Stimulated activated CD8-positive, alpha-beta memory T cell treated with anti-CD3 and anti-CD28 coated beads, Interleukin-15, amount 100 ng/mL, for 24 hours (primary cell): ENCODE results near the gene PACSIN2.

ENCODE experiments used
- DNase-seq: peaks from one replicate; pipeline ENCODE4 v3.0.0-alpha.2; 2020; ENCODE audit warnings: low read depth

PACSIN2 gene

DNA sequence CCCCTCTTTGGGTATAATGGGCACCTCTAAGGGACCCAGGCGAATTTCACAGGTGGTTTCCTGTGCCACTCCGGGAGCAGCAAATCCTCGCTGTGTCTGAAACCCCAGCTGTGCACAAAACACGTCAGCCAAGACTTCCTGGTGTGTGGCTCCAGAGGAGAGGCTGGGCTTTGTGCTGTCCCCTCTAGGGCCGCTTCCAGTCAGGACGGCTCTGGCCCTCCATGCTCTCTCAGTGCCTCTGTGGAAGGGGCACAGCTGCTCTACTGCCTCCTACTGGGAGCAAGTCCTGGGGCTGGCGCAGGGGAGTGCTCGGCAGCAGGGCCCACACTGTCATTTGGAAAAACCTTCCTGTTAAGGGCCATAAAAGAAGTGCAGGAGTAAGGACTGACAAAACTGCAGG lies 134.1 kb downstream of the PACSIN2 start:
- no peak for DNase-seq

DNA sequence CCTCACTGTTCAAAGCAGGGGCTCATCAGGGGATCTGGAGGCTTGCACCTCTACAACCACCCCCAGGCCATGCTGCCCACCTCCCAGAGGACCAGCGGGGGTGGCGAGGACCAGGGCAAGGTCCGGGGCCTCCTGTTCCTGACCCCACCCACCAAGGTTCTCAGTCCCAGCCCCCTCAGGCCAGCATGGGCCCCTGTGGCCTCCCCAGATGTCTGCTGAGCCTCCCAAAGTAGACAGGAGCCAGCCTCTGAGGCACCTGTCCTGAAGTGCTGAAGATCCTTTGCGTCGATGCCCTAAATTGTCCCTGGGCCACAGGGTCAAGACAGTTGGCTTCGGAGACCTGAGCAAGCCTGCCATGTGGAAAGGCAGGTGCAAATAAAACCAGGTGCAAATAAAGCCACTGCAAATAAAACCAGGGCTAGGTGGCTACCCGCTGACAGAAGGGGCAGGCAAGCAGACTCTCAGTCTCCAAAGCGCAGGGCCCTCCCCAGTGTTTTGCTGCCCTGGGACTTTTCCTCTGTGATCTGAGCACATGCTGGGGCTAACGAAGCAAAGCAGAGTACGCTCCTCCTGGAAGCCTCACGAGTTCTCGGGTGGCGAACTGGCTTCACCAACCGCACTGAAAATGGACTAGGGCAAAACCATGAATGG lies 135.5 kb downstream of the PACSIN2 start:
- DNase-seq, result no peak

- DNase-seq, result no peak
Measured at GRCh38 chr22:42878561-42879305, 136.2 kb downstream of the PACSIN2 start.

- no peak for DNase-seq
Measured at GRCh38 chr22:42877597-42878340, 137.2 kb downstream of the PACSIN2 start.

DNA sequence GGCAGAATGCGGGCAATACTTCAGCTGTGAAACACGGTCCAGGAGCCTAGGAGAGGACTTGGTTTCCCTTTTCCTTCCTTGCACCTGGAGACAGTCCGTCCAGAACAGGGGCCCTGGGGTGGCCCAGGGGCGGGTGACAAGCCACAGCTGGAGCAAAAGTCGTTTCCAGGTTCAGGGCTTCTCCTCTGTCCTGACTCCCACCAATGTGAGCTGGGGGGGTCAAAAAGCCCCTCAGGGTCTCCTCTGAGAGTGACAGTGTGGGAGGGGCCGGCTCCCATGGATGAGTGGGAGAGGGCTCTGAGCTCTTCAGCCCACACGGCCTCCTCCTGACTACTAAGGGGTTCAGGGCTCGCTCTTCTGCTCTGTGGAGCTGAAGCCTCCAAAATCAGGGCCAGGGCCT lies 137.8 kb downstream of the PACSIN2 start:
- DNase-seq, result no peak

GRCh38 chr22:42876041-42876440 lies 138.9 kb downstream of the PACSIN2 start:
- no peak for DNase-seq

- no peak for DNase-seq
Measured at GRCh38 chr22:42874010-42874409, 140.9 kb downstream of the PACSIN2 start.

DNA sequence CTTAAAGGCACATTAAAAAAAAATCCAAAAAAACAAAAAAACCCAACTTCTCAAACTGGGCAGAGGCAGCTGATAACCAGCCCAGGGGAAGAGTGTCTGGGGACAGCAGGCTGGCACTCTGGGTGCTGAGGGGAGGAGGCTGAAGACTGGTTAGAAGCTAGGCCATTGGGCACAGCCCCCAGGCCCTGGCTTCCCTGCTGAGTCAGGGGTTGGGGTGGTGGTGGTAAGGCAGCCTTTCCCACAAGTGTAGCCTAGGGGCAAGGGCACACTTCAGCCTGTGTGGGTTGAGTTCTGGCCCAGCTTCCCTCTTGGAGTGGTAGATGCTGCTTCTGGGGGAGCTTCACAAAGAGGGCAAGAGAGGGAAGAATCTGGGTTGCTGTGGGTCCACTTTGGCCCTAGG lies 141.6 kb downstream of the PACSIN2 start:
- no peak for DNase-seq

DNA sequence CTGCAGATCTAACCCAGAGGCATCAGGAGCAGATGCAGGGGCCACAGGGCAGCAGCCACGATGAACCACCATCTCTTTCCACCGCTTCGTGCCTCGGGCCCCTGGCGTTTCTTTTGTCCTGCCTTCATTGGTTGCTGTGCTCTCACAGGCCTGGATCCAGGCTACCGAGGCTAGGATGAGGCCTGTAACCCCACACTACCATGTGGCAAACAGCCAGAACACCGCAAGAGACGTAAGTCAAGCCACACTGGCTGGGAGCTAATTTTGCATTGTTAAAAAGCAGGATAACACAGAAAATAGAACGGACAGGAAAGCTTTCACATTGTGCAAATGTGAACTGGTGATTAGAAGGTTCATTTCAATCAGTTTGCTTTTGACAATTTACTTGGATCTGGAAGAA lies 142.1 kb downstream of the PACSIN2 start:
- DNase-seq, result no peak

DNA sequence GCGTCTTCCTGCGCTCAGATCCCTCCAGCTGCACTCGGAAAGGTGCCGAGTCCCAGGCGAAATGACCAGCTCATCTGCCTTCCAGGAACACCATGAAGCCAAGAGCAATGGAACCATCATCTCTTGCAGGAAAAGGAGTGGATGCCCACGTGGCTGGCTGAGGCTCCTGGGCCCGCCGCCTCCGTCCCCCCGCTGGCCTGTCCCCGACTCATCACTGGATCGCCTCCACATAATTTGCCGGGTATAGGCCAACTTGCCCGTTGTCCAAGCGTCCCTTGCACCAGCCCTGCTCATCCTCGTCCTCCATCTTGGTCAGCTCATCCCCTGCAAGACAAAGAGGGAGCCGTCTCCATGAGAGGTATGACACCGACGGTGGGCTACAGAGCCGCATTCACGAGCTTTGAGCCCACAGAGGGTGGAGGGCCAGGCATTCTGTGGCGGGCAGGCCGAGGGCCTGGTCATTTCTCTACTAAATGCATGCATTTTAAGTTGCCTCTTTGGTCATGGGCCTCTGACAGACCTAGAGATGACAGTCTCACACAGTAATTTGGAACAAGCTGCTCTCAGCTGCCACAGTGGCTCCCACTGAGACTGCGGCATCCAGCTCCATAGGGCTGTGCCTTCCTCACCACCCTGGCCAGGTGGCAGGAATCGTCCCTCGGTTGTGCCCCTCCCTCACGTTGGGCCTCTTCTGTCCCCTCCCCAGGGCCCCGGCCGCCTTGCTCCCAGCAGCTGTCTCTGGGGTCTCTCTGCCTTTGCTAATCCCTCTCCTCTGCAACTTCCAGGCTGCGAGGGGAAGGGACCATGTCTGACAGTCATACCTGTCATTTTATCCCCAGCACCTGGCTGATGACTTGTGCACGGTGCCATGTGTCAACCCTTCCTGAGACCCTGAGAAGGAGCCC lies 143.6 kb downstream of the PACSIN2 start:
- DNase-seq, result no peak

DNA sequence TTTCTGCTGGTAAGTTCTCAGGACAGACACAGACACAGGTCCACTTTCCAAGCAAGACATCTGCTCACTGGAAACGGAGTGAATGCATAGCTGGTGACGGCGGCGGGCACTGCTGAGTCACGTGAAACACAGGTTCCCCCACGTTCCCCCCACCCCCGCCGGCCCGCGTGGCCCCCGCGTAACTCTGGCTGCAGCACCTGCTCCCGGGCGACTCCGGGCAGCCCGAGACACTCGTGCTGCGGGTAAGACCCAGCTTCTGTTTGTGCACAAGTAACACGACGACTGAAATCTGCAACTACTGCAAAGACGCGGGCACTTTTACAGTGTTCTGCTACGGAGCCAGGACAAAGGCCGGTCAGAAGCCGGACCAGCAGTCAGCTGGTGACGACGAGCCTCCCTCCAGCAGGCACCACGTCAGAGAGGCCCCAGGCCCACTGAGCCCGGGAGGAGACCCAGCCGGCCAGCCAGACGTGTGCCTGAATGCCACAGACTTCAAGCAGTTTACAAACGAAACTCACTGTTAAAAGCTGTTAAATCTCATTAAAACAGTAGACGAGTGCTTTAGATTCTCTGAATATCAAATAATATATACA lies 145.0 kb downstream of the PACSIN2 start:
- no peak for DNase-seq

DNA sequence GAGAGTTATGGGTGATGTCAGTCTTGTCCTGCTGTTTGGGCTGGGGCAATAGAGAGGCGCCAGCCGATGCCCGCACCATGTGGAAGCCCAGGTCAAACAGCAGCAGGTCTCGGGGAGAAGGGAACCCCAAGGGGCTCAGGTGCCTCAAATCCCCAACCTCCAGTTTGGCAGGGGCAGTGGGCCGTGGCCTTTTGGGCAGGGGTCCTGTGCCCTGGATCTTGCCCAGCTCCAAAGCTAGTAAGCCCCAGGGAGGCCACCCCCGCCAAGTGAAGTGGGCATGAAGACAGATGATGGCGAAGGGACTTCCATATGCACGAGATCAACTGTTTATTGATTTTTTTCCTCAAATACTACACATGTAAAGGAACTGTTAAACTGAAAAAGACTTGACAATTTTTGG lies 145.5 kb downstream of the PACSIN2 start:
- no peak for DNase-seq

DNA sequence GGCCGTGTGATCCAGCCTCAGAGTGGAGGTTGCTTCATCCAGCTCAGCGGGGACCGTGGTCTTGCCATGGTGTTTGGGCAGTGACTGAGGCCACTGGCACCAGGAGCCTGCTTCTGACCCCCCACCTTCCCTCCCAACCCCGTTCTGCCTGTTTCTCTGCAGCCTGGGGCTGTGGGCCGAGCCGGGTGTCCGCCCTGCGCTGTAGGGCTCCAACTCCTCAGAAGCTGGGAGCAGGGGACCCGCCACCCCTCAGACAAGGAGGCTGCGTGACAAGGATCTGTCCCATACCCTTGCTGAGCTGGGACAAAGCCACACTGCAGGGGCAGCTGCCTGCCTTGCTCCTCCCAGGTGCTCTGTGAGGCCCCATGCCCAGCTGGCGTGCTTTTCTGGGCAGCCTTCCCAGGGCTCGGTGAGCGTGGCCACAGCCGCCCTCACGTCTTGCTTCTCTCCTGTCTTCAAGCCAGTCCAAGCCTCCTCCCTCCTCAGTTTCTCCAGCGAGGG lies 146.1 kb downstream of the PACSIN2 start:
- DNase-seq, result no peak

- DNase-seq, result no peak
Measured at GRCh38 chr22:42866100-42866499, 148.8 kb downstream of the PACSIN2 start.

DNA sequence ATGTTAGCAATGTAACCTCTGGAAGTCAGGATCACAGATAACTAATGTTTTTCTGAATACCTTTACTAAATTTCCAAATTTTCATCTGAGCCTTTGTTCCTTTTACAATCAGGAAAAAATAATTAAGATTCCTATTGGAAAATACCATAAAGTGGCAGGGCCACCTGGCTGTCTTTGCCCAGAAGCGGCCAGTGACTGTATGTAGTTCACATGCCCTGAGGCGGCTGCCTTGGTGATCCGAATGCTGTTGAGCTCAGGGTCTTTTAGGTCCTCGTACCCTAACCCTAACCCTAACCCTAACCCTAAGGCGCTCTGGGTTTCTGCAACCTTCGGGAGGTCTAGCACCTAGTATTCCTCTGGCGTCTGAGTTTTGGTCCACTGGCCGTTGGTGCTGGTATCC lies 149.4 kb downstream of the PACSIN2 start:
- DNase-seq, result no peak

DNA sequence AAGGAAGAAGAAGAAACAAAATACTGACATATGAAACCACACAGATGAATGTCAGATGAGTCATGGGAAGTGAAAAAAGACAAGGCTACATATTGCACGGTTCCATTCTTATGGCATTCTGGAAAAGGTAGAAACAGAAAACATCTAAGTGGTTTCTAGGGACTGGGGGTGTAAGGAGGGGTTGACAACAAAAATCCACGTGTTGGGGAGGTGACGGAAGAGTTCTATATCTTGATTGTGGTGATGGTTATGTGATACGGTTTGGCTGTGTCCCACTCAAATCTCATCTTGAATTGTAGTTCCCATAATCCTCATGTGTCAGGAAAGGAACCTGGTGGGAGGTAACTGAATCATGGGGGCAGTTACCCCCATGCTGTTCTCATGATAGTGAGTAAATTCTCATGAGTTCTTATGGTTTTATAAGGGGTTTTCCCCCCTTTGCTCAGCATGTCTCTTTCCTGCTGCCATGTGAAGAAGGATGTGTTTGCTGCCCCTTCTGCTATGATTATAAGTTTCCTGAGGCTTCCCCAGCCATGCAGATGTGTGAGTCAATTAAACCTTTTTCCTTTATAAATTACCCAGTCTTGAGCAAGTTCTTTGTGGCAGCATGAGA lies 151.5 kb downstream of the PACSIN2 start:
- no peak for DNase-seq

GRCh38 chr22:42862045-42862734 lies 152.8 kb downstream of the PACSIN2 start:
- no peak for DNase-seq

DNA sequence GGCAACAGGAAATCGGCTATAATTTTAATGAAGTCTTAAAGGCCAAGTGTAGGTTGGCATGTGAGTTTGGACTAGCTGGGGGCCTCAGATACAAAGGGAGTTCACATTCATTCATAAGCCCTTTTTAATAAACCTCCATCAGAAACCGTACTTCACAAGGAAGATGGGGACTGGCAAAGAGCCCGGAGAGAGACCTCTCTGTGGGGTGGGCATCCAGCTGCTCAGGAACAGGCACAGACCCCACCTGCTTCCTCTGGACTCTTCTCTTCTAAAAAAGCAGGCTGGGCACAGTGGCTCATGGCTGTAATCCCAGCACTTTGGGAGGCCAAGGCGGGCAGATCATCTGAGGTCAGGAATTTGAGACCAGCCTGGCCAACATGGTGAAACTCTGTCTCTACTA lies 154.0 kb downstream of the PACSIN2 start:
- no peak for DNase-seq

GRCh38 chr22:42857845-42858481 lies 157.0 kb downstream of the PACSIN2 start:
- DNase-seq, result no peak
